Neural progenitor cell (in vitro differentiated cells): ENCODE measurements around the gene KIFC3.
"Not testable (repeated sequence)": the region's sequence is repeated elsewhere in the genome, so short reads cannot be mapped to it uniquely, and the experiment has no call there.

Experiments
- CTCF ChIP-seq: fragments of 200-600 bp; sonication (generic); IDR thresholded peaks from 2 replicates; pipeline ENCODE4 v1.5.1; 2017; ENCODE audit warnings: antibody characterized with exemption, mild to moderate bottlenecking
- EZH2 ChIP-seq: fragments of 200-600 bp; sonication (generic); IDR thresholded peaks from 2 replicates; pipeline ENCODE4 v1.6.1; 2017; ENCODE audit warnings: antibody characterized with exemption, mild to moderate bottlenecking, moderate library complexity
- EZH2phosphoT487 ChIP-seq: fragments of 200-600 bp; sonication (generic); IDR thresholded peaks from 2 replicates; pipeline ENCODE4 v1.6.1; 2017; ENCODE audit warnings: antibody characterized with exemption

GRCh38 chr16:57712569-57712968, 89.7 kb downstream of the KIFC3 start:
- not testable (repeated sequence) for TF ChIP-seq CTCF, EZH2phosphoT487, EZH2
